HS-27A (cell line): ENCODE results near the gene MXRA8.

Source experiments
- DNase-seq: peaks from one replicate; pipeline ENCODE4 v3.0.0-alpha.2; 2012; ENCODE audit warnings: low read depth, missing footprints

MXRA8 gene

DNA sequence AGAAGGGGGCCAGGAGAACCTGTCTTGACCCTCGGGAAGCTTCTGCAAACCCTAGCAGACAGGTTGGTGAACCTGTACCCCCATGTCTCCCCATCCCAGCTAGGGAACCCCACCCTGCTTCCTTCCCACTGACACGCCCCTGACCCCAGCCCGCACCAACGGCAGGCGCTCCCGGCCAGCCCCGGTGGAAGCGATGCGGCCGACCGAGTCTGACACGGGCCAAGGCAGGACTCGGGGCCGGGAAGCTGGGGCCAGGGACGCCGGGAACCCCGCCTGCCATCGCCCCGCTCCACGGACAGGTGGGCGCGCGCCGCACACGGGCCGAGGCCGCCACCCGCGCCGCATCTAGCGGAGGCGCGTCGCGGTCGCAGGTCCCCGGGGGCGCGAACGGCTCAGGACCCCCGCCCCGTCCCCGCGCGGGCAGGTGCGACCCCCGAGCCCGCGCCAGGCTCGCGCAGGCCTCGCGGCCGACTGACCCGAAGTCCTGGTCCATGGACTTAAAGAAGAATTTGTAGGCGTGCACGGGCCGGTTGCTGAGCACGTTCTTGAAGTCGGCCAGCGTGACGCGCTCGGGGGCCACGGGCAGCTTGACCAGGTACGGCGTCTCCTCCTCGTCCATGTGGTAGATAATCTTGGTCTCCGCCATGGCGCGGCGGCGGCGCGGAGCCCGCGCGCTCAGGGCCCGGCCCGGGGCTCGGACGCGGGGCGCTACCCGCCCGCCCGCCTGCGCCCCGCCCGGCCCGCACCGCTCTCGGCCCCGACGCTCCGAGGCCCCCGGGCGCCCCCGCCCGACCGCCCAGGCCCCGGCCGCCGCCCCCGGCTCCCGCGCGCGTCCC is 9.7 kb downstream of the MXRA8 start:
- no peak for DNase-seq

DNA sequence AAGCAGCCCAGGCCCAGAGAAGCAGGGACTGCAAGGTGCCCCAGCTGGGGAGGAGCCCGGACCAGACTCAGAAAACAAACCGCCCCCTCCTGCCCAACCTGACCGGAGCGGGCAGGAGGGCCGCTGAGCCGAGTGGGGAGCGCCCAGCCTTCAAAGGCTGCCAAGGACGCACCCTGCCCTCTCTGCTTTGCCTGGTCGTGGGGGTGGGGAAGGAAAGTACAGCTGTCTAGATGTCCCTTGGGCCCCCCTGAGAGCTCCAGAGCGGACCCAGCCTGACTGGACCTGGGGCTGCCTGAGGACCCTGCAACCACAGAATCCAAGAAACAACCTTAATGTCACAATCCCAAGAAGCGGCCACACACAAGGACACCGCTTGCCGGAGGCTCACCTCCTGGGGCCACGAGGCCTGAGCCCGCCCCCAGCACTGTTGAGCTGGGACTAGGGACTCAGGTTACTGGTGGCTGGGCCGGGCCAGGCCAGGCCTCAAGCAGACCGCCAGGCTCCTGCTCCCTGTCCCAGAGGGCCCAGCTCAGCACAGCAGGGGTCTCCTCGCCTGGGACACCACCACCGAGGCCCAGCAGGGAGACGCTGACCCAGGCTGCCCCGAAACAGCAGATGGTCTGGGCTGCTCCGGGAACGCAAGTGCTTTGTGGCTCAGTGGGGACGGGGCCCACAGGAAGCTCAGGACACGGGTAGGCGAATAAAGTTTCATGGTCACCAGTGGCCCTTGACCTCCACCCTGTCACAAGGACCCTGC is 10.5 kb downstream of the MXRA8 start:
- DNase-seq = no peak

DNA sequence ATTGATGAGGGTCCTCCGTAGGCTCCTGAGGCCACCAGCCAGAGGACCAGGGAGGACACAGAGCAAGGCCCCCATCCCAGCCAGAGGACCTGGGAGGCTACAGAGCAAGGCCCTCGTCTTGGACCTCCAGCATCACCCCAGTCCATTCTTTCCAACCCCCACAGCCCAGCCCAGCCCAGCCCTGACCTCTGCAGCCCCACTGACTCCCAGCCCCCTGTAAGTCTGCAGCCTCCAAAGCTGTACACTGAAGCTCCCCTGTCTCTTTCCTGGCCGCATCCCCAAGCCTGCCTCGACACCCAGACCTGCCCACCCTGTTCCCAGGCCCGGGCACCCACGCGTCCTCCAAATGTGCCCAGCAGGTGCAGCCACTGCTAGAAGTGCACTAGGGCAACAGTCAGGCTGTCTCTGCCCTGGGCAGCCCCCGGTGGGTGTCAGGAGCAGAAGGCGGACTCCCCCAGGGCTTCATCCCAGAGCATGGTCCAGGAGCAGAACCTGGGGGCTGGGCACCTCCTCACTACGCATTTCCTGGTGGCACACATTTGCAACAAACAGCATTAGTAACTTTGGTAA is 11.2 kb downstream of the MXRA8 start:
- no peak for DNase-seq

DNA sequence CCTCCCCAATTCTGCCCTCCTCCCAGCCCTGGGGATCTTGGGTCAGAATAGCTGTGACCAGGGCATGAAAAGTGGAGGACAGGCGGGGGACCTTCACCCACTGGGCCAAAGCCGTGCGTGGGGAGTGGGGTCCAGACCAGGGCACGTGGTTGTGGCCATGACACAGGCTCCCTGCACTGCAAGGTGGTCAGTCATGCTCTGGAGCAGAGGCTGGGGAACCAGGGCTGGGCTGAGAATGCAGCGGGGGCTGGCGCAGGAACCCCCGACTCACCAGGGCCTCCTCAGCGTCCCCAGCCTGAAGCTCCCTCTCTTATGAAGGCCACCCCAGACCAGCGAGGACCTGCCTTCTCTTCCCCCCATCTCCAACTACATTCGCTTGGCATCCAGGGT is 11.9 kb downstream of the MXRA8 start:
- DNase-seq = no peak

DNA sequence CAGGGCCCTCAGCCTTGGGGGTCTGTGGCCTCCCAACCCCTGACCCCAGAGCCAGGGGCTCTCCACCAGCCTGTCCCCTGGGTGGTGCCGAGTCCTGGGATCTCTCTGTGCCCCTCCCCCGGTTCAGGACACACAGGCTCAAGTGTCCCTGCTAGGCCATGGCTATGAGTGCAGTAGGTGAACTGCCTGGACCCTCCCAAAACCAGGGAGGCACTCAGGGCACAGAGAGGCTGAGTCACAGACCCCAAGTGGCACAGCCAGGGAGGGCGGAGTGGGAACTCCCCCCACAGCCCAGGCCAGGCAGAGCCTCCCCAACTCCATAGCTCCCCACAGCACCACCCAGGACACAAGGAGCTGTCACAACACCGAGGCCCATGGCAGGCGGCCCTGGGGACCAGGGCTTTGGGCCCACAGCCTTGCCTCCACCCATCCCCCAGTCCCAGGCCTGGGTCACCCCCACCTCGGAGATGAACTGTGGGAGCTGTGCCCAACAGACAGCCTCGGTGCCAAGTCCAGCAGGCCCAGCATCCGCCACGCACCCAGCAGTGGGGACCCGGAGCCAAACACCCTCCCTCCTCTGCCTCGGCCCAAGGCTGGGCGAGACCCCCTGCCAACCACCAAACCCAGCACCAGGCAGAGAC is 12.4 kb downstream of the MXRA8 start:
- DNase-seq = no peak

DNA sequence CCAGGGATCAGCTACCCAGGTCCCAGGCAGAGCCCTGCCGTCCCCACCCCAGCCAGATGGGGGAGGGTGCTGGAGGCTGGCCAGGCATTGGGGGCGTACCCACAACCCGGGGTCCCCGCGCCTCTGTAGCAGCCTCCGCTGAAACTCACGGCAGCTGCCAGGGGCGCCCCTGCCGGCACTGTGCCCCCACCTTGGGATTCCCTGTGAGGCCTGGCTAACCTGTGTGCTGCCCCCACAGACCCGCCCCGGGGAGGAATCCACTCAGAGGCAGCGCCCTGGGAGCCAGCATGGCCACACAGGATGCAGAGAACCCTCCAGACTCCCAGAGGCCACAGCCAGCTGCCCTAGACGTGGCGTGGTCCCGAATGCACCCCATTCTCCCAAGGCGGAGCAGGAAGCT is 13.0 kb downstream of the MXRA8 start:
- no peak for DNase-seq

DNA sequence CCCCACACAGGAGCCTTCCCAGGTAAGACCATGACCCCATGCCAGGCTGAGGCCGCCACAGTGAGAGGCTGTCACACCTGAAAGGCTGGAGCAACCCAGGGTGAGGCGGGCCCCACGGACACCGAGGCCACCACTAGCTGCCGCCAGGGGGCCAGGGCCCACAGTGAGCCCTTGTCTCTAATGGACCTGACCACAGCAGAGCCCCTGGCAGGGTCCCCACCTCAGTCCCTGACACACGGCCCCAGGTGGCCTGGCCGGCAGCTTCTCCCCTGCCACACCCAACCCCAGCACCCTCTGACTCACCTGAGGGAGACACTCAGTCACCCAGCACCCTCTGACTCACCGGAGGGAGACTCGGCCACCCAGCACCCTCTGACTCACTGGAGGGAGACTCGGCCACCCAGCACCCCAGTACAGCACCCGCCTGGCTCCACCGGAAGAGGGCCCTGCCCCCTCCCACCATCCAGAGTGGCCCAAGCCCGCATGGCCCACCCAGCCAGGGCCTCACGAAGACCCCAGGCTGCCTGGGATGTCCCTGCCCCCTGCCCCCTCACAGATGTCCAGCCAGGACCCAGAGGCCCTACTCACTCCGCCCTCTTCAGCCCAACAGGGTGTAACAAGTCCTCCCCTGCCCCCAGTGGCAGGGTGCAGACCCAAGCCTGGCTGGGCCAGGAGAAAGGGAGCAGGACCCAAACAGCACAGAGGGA is 13.5 kb downstream of the MXRA8 start:
- DNase-seq = peak; percentile 86

DNA sequence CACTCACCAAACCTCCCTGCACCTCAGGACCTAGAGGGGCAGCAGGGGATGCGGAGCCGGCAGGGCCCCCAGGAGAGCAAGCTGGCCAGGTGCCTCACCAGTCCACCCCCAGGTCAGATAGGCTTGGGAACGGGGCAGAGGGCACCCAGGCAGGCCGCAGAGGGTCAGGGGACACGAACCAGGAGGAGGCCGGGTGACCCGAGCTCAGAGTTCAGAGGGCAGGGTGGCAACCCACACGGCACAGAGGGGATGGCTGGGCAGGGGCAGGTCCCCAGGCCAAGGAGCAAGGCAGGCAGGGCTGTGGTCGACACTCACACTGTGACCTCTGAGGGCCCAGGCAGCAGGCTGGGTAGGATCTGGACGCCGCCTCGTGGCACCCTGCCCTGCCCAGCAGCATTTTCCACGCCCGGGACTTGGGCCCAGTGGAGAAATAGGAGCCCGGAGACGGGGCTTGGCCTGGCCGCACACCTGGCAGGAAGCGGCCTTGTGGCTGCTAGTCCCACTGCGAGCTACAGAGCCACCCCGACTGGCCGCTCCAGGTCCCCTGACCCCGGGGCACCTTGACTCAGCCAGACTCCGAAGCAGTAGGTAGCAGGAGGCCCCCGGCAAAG is 14.4 kb downstream of the MXRA8 start:
- no peak for DNase-seq

DNA sequence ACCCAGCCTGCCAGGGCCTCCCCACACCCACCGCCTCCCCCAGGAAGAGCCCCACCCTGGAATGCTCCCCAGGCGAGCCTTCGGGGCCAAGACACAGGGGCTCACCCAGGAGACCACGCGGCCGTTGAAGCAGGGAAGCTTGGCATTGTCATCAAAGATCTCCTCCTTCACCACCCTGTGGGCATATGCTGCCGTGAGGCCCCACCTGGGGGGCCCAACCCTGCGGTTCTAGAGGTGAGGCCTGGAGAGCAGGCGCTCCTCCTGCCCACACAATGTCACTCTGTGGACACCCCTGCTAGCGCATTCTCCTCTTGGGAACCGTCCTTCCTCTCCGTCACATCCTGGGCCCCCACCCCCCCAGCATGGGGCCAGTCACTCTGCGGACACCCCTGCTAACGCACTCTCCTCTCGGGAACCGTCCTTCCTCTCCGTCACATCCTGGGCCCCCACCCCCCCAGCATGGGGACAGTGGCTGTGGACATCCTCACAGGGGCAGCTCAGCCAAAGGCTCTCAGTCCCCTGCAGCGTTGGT is 15.7 kb downstream of the MXRA8 start:
- DNase-seq = no peak

DNA sequence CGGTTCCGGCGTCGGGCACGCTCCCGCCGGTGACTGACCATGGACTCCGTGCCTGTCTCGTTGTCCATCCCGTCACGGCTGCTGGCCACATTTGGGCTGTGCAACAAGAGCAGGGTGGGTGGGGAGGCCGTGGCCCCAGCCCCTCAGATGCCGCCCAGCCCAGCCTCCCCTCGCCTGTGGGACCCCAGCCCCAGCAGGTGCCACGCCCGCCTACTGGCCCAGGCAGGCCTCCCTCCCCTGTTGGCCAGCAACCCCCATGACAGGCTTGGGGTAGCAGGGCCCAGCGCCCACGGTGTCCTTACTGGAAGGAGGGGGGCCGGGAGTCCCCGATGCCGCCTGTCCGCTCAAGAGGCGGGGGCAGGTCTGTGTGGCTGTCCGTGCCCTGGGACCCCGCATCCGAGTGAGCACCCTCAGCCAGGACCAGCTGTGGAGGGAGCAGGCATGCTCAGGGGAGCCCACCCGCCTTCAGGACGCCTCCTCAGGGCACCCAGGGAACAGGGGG is 16.2 kb downstream of the MXRA8 start:
- no peak for DNase-seq

DNA sequence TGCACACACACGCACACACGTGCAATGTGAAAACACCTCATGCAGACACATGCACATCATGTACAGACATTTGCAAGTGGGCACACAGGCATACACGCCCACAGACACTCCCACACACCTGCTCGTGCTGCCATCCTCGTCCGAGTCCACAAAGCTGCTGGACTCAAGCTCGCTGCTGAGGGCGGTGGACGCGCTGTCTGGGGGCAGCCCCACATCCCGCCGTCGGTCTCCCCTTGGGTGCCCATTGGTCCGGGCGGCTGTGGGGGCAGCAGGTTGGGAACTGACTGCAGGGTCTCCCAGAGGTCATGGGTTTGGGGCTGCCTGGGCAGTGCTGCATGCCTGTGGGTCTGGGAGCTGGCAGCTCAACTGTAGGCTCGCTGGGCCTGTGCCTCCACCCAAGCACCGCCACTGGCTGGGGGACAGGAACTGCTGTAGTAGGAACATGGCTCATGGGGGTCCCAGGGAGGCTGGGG is 16.8 kb downstream of the MXRA8 start:
- DNase-seq = no peak

DNA sequence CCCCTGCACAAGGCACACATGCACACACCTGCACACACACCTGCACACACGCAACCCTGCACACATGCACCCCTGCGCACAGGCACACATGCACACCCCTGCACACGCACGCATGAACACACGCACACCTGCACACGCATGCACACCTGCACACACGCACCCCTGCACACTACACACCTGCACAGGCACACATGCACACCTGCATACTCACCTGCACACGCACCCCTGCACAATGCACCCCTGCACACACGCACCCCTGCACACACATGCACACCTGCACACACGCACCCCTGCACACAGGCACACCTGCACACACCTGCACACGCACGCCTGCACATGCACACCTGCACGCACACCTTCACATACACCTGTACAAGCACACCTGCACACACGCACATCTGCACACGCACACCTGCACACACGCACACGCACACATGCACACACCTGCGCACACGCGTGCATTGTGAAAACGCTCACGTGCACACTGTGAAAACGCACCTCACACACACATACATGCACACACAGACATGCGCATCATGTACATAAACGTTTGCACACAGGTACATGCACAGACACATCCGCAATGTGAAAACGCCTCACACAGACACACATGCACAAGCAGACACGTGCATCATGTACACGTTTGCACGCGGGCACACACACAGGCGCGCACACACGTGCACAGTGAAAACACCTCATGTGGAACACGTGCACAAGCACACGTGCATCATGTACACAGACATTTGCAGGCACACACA is 17.4 kb downstream of the MXRA8 start:
- DNase-seq = no peak

DNA sequence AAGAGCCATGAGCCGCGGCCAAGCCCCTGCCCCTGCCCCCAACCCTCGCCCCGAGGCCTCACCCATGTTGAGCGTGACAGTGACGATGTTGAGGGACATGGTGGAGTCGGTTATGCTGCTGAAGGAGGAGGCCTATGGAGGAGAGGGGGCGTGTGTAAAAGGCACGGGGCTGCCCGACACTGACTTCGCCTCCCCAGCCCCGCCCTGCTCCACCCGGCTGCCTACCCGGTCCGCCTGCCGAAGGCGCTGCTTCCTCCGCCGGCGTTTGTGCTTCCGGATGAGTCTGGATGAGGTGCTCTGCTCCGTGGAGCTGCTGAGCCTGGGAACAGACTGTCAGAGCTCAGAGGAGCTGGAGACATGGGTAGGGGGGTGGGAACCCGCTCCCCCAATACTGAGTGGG is 18.2 kb downstream of the MXRA8 start:
- DNase-seq = no peak

DNA sequence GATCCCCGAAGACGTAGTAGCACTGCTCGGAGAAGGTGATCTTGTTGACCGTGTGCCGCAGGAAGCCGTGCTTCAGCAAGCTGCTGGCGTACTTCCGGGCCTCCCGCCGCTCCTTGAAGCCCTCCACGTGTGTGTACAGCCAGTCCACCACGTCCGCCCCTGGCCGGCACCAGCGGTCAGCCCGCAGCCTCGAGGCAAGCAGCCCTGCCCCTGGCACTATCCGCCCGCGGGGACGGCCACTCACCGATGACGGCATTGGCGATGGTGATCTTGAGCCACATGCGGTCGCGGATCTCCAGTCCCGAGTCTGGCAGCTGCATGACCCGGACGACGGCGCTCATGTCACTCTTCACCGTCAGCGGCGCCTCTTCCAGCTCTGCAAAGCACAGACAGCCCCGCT is 20.1 kb downstream of the MXRA8 start:
- DNase-seq = no peak

DNA sequence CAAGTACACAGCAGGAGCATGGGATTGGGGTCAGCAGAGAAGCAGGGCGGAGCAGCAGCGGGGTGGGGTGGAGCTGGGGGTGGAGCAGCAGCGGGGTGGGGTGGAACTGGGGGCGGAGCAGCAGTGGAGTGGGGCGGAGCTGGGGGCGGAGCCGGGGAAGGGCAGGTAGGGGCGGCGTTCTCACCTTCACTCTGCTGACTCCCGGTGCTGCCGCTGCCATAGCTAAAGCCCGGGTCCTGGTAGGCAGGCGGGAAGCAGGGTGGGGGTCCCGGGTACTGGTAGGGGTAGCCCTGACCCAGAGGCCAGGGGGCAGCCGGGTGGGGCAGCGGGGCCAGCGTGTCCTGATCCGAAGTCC is 20.6 kb downstream of the MXRA8 start:
- no peak for DNase-seq

DNA sequence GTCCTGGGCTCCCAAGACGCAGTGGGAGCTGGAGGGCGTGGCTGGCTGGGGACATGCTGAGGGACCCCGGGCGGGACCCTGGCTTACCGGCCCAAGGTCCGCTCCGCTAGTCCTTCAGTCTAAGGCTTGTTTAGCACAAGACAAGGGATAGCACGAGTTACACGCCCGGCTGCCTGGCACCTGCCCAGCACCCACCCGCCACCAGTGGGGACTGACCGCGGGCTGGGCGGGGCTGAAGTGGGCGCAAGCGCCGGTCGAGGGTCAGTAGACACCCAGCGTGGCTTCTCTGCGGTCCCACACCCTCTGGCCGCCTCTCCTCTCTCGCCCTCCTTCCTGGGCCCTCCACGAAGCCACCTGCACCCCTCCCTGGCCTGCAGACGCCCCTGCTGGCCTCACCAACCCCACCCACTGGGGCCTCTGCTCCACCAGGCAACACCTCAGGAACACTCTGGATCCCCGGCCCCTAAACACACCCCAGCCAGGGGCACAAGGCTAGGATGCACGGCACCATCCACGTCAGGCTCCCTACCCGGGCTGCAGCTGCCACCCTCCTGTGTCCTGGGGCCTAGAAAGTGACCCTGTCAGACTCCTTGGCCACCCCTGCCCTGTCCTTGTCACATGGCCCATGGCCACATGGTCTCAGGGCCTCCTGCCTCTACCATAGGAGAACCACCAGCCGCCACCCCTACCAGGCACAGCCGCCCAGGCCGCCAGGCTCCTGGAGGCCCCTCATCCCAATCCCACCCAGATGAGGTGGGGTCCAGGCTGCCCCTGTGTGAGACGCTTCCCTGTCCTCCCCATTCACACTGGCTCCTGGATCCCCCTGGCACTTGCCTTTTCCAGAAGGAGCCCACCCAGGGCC is 21.2 kb downstream of the MXRA8 start:
- DNase-seq = no peak

DNA sequence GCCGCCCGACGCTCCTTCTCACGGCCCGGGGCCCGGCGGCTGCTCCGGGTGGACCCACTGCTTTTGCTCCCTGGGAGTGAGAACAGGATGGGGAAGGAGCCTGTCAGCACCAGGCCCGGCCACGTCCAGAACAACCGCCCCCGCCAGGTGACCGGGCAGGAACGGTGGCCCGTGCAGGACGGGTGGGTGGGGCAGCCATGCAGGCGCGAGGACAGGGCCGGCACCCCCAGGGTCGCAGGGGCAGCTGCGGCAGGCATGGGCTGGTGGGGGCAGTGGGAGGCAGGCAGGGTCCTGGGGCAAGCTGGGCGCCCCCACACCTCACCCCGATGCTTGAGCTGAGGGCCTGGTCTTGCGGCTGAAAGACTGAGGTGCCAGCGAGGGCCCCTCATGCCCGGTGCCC is 21.9 kb downstream of the MXRA8 start:
- DNase-seq = no peak

DNA sequence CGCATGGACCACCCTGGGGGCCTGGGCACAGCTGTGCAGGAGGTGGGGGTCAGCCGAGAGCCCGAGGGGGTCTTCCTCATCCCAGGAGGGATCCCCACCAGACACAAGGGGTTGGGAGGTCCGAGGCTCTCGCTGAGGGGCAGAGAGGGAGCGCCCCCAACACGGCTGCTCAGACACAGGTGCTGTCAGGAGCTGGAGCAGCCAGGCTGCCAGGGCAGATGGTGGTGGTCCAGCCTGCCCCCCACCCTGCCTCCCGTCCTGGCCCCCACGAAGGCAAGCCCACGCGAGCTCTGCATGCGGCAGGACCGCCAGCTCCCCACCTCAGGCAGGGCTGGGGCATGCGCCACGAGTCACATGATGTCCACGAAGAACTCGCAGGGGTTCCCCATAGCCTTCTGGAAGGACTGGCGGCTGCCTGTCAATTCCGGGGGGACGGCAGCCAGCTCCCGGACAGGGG is 22.5 kb downstream of the MXRA8 start:
- no peak for DNase-seq

DNA sequence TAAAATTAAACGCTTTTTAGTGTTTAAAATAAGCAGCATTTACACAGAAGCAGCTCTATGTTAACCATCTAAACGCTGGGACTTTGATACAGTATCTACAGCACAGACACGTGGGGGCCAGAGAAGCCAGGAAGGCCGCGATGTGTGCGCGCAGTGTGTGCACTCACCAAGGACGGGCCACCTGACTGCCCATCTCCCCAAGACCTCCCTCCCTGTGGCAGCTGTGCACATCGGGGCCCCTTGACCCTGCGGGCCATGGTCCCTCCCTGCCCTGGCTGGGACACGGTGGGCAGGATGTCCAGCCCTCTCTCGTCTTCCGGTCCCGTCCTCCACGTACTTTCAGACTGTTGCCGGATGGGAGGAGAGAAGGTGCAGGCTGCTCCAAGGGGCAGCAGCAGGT is 23.1 kb downstream of the MXRA8 start:
- DNase-seq = no peak
